MM.1S (cell line): Measurements from ENCODE around the gene SLC38A1.

ENCODE experiments used
- EZH2 ChIP-seq: fragments of 300-600 bp; sonication (generic); optimal IDR thresholded peaks from 2 replicates; pipeline ENCODE3; 2017; ENCODE audit warnings: low read depth, mild to moderate bottlenecking, antibody characterized with exemption, low read length, mixed read lengths
- EZH2phosphoT487 ChIP-seq: fragments of 300-600 bp; sonication (generic); IDR thresholded peaks from 2 replicates; pipeline ENCODE4 v1.6.1; 2018; ENCODE audit warnings: antibody characterized with exemption, low read length
- TF ChIP-seq, protein P1 (sequence below): fragments of 300-600 bp; sonication (generic); IDR thresholded peaks from 2 replicates; pipeline ENCODE4 v1.5.1; 2016; ENCODE audit warnings: antibody characterized with exemption, low read length, mixed read lengths

DNA sequence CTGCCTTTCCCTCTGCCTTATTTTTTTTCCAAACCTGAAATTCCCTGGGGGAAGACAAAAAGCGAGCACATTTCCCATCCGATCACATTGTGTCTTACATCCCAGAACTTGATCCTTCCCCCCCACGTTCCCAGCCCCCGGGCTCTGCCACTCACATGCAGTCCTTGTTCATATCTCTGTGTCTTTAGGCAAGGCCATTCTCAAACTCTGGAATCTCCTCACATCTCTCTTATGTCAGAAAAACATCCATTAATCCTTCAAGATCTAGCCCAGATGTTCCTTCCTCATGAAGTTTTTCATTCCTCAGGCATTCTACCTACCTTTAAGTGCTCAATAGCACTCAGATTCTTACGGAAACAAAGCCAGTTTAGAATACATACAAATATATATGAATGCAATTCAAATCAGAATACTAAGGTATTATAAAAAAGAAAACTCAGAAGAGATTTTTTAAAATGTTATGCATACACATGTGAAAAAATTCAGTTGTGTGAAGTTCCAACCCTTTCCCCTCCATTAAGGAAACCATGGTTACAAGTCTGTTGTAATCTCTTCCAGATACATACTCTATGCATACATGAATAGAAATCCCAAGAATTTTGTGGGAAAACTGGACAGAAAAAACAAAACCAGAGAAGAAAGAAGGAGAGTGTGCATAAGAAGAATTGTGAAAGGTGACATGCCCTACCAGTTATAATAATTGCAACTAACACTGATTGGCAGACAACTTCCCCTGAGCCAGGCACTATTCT, 120.3 kb downstream of the SLC38A1 start:
- TF ChIP-seq, protein P1, sequence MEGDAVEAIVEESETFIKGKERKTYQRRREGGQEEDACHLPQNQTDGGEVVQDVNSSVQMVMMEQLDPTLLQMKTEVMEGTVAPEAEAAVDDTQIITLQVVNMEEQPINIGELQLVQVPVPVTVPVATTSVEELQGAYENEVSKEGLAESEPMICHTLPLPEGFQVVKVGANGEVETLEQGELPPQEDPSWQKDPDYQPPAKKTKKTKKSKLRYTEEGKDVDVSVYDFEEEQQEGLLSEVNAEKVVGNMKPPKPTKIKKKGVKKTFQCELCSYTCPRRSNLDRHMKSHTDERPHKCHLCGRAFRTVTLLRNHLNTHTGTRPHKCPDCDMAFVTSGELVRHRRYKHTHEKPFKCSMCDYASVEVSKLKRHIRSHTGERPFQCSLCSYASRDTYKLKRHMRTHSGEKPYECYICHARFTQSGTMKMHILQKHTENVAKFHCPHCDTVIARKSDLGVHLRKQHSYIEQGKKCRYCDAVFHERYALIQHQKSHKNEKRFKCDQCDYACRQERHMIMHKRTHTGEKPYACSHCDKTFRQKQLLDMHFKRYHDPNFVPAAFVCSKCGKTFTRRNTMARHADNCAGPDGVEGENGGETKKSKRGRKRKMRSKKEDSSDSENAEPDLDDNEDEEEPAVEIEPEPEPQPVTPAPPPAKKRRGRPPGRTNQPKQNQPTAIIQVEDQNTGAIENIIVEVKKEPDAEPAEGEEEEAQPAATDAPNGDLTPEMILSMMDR = no peak
- no peak for TF ChIP-seq EZH2phosphoT487
- TF ChIP-seq EZH2 = no peak
